Astrocyte (in vitro differentiated cells and primary cell): ENCODE measurements around the gene CD81. TPM values are rescaled to one million over a fixed set of nuclear protein-coding genes. Genes with fewer than 3 reads are reported as not detected.

ENCODE experiments used
- DNase-seq: peaks from one replicate; pipeline ENCODE4 v3.0.0-alpha.2; 2010; ENCODE audit warnings: low read depth
- FAIRE-seq: peaks from 2 replicates; lab custom pipeline; 2011; peaks lifted over from hg19 to GRCh38; lab: Jason Lieb, UNC
- H2AFZ ChIP-seq: 2 replicates; pipeline ENCODE4 v1.6.0; 2012; ENCODE audit warnings: low read depth, low read length, inconsistent platforms
- H3K27ac ChIP-seq: 2 replicates; pipeline ENCODE4 v1.5.1; 2011; ENCODE audit warnings: low read depth, low read length, inconsistent platforms
- H3K27me3 ChIP-seq: 2 replicates; pipeline ENCODE4 v1.6.0; 2011; ENCODE audit warnings: low read length, inconsistent platforms; ENCODE audit not compliant: insufficient read depth
- H3K36me3 ChIP-seq: 2 replicates; pipeline ENCODE4 v1.5.1; 2011; ENCODE audit warnings: low read length, inconsistent platforms; ENCODE audit not compliant: insufficient read depth
- H3K4me1 ChIP-seq: 2 replicates; pipeline ENCODE4 v1.5.1; 2011; ENCODE audit warnings: low read length, inconsistent platforms; ENCODE audit not compliant: insufficient read depth
- H3K4me2 ChIP-seq: 2 replicates; pipeline ENCODE4 v1.6.0; 2012; ENCODE audit warnings: low read length, inconsistent platforms
- H3K4me3 ChIP-seq: 2 replicates; pipeline ENCODE4 v1.5.1; 2011; ENCODE audit warnings: low read depth, mild to moderate bottlenecking, low read length, inconsistent platforms; ENCODE audit not compliant: insufficient read depth
- H3K79me2 ChIP-seq: 2 replicates; pipeline ENCODE4 v1.6.0; 2012; ENCODE audit warnings: mild to moderate bottlenecking, low read length, inconsistent platforms; ENCODE audit not compliant: insufficient read depth
- H3K9ac ChIP-seq: 2 replicates; pipeline ENCODE4 v1.6.0; 2012; ENCODE audit warnings: mild to moderate bottlenecking, low read length, inconsistent platforms
- H3K9me3 ChIP-seq: 2 replicates; pipeline ENCODE4 v1.5.1; 2012; ENCODE audit warnings: low read depth, mild to moderate bottlenecking, low read length, inconsistent platforms; ENCODE audit not compliant: insufficient read depth
- H4K20me1 ChIP-seq: 2 replicates; pipeline ENCODE4 v1.6.0; 2012; ENCODE audit warnings: low read length, inconsistent platforms; ENCODE audit not compliant: insufficient read depth
- H3K27ac Mint-ChIP-seq: one replicate; pipeline ENCODE4 v1.8.0; 2021; ENCODE audit warnings: mild to moderate bottlenecking, mixed read lengths; ENCODE audit not compliant: unreplicated experiment
- H3K27me3 Mint-ChIP-seq: one replicate; pipeline ENCODE4 v1.8.0; 2021; ENCODE audit warnings: low read depth, mixed read lengths; ENCODE audit not compliant: unreplicated experiment
- H3K36me3 Mint-ChIP-seq: one replicate; pipeline ENCODE4 v1.8.0; 2021; ENCODE audit warnings: low read depth, mixed read lengths; ENCODE audit not compliant: unreplicated experiment
- H3K4me1 Mint-ChIP-seq: one replicate; pipeline ENCODE4 v1.8.0; 2021; ENCODE audit warnings: low read depth, mixed read lengths; ENCODE audit not compliant: unreplicated experiment
- H3K4me3 Mint-ChIP-seq: one replicate; pipeline ENCODE4 v1.8.0; 2021; ENCODE audit warnings: mild to moderate bottlenecking, moderate library complexity, mixed read lengths; ENCODE audit not compliant: unreplicated experiment
- H3K9me3 Mint-ChIP-seq: one replicate; pipeline ENCODE4 v1.8.0; 2021; ENCODE audit warnings: mild to moderate bottlenecking, mixed read lengths; ENCODE audit not compliant: unreplicated experiment
- EZH2 ChIP-seq: IDR thresholded peaks from 2 replicates; pipeline ENCODE4 v1.6.1; 2012; ENCODE audit warnings: mild to moderate bottlenecking, low read length, inconsistent platforms; ENCODE audit not compliant: insufficient read depth
- total RNA-seq: library from RNA; stranded (reverse); gene quantifications from 2 replicates; pipeline ENCODE4 v1.2.1, GENCODE V29; 2021
- TF ChIP-seq, protein P1 (sequence below): IDR thresholded peaks from 2 replicates; pipeline ENCODE4 v1.5.1; 2011; ENCODE audit warnings: low read depth, mild to moderate bottlenecking, inconsistent platforms, low read length, moderate library complexity; ENCODE audit not compliant: insufficient read depth

The CD81 gene
- total RNA-seq, 1 donor from 2014 or later: 625 TPM

DNA sequence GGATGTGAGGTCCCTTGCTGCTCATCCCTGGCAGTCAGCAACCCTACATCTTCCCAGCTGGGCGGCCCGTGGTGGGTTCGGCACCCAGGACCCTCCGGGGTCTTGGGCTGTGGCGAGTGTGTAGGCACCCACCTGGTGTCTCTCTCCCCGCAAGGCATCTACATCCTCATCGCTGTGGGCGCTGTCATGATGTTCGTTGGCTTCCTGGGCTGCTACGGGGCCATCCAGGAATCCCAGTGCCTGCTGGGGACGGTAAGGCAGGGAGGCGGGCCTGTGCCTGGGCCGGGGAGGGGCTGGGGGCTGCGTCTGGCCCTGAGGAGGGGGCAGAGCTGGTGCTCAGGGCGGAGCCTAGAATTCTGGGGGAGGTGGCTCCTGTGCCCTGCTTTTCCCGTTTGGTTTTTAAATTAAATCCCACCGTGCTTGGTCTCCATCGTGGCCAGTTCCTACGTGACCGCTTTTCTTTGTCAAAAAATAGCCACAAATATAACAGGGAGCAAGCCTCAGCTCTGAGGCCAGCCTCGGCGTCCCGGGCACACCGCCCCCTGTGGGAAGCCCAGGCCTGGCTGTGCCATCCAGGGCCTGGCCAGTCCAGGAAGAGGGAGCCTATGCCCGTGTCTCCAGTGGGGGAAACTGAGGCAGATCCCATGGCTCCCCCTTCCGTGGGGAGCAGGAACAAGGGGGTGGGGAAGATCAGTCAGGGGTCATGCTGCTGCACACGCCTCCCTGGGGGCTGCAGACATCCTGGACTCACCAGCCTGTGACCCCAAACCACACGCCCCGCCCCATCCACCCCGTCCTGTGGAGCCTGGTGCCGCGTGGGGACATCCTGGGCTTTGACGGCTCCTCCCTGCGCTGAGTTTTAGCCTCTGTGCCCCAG lies 17.1 kb downstream of the CD81 start:
- Mint-ChIP-seq H3K4me3 (no peak overlapping the region), H3K9me3 (no peaks in the 10 kb centered on the region), H3K36me3 (peaks cover 6% of the 10 kb centered on the region), H3K27me3 (no peaks in the 10 kb centered on the region), H3K27ac (no peak overlapping the region), H3K4me1 (peaks cover 16% of the 10 kb centered on the region)
- TF ChIP-seq EZH2: no peak
- TF ChIP-seq, protein P1, sequence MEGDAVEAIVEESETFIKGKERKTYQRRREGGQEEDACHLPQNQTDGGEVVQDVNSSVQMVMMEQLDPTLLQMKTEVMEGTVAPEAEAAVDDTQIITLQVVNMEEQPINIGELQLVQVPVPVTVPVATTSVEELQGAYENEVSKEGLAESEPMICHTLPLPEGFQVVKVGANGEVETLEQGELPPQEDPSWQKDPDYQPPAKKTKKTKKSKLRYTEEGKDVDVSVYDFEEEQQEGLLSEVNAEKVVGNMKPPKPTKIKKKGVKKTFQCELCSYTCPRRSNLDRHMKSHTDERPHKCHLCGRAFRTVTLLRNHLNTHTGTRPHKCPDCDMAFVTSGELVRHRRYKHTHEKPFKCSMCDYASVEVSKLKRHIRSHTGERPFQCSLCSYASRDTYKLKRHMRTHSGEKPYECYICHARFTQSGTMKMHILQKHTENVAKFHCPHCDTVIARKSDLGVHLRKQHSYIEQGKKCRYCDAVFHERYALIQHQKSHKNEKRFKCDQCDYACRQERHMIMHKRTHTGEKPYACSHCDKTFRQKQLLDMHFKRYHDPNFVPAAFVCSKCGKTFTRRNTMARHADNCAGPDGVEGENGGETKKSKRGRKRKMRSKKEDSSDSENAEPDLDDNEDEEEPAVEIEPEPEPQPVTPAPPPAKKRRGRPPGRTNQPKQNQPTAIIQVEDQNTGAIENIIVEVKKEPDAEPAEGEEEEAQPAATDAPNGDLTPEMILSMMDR: no peak
- DNase-seq (no peak), FAIRE-seq (no peak)
- Histone ChIP-seq H3K79me2 (peaks cover 65% of the 10 kb centered on the region), H3K4me2 (no peak overlapping the region), H3K36me3 (peaks cover 6% of the 10 kb centered on the region), H3K4me3 (no peak overlapping the region), H4K20me1 (peaks cover 48% of the 10 kb centered on the region), H2AFZ (no peak overlapping the region), H3K9ac (no peak overlapping the region), H3K27me3 (no peaks in the 10 kb centered on the region), H3K27ac (no peak overlapping the region), H3K4me1 (peaks cover 16% of the 10 kb centered on the region), H3K9me3 (no peaks in the 10 kb centered on the region)

DNA sequence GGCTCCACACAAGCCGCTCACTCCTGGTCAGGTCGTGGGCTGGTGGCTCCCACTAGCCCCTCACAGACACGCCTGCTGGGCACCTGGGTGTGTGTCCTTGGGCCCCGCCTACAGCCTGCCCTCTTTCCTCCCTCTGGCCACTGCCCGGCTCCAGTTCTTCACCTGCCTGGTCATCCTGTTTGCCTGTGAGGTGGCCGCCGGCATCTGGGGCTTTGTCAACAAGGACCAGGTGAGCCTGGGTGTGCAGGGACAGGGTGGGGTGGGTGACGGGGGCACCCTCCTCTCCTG lies 17.7 kb downstream of the CD81 start:
- Mint-ChIP-seq H3K27me3 (no peaks in the 10 kb centered on the region), H3K27ac (no peak overlapping the region), H3K4me3 (no peak overlapping the region), H3K9me3 (no peaks in the 10 kb centered on the region), H3K36me3 (peaks cover 4% of the 10 kb centered on the region), H3K4me1 (peaks cover 10% of the 10 kb centered on the region)
- FAIRE-seq (no peak), DNase-seq (no peak)
- H3K79me2 ChIP-seq: peaks cover 59% of the 10 kb centered on the region
- no peak overlapping the region for H3K9ac ChIP-seq
- H3K27me3 ChIP-seq: no peaks in the 10 kb centered on the region
- peaks cover 16% of the 10 kb centered on the region for H3K4me1 ChIP-seq
- H3K27ac ChIP-seq: no peak overlapping the region
- H2AFZ ChIP-seq: no peak overlapping the region
- H3K9me3 ChIP-seq: no peaks in the 10 kb centered on the region
- H3K36me3 ChIP-seq: peaks cover 6% of the 10 kb centered on the region
- no peak overlapping the region for H3K4me3 ChIP-seq
- H4K20me1 ChIP-seq: peaks cover 42% of the 10 kb centered on the region
- H3K4me2 ChIP-seq: no peak overlapping the region
- TF ChIP-seq, protein P1: no peak
- TF ChIP-seq EZH2: no peak

DNA sequence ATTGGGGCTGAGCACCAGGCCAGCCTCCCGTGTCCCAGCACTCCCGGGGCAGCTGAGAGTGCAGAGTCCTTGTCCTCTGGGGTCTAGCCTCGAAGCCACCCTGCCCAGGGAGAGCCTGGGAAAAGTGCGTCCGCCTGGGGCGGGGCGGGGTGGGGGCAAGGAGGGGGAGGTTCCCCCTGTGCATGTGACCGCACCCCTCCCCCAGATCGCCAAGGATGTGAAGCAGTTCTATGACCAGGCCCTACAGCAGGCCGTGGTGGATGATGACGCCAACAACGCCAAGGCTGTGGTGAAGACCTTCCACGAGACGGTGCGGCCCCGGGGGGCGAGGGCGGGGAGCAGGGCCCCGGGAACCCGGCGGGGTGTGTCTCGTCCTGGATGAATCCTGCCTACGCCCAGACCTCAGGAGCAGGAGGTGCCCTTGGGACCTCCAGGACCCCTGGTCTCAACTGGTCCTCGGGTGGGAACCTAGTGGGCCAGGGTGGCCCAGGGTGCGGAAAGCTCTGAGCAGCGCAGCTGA lies 18.2 kb downstream of the CD81 start:
- peaks cover 4% of the 10 kb centered on the region for H3K36me3 Mint-ChIP-seq
- Histone ChIP-seq H3K4me1 (peaks cover 14% of the 10 kb centered on the region), H3K27ac (no peak overlapping the region), H3K9ac (no peak overlapping the region), H3K9me3 (no peaks in the 10 kb centered on the region), H3K4me2 (no peak overlapping the region), H3K27me3 (no peaks in the 10 kb centered on the region), H3K4me3 (no peak overlapping the region), H3K36me3 (peaks cover 6% of the 10 kb centered on the region), H3K79me2 (peaks cover 54% of the 10 kb centered on the region), H4K20me1 (peaks cover 37% of the 10 kb centered on the region), H2AFZ (no peak overlapping the region)
- FAIRE-seq (no peak), DNase-seq (no peak)
- peaks cover 6% of the 10 kb centered on the region for H3K4me1 Mint-ChIP-seq
- TF ChIP-seq, protein P1: no peak
- TF ChIP-seq EZH2: no peak
- H3K4me3 Mint-ChIP-seq: no peak overlapping the region
- H3K9me3 Mint-ChIP-seq: no peaks in the 10 kb centered on the region
- H3K27me3 Mint-ChIP-seq: no peaks in the 10 kb centered on the region
- no peak overlapping the region for H3K27ac Mint-ChIP-seq
